PC-3 (cell line): ENCODE data around the gene KAT2A.

Experiments
- EZH2 ChIP-seq: fragments of 300-600 bp; sonication (generic); IDR thresholded peaks from one replicate; pipeline ENCODE4 v1.6.1; 2017; ENCODE audit warnings: antibody characterized with exemption, mild to moderate bottlenecking, low read length; ENCODE audit not compliant: unreplicated experiment
- EZH2phosphoT487 ChIP-seq: fragments of 300-600 bp; sonication (generic); IDR thresholded peaks from 2 replicates; pipeline ENCODE4 v1.6.1; 2018; ENCODE audit warnings: mild to moderate bottlenecking, antibody characterized with exemption, low read length, borderline replicate concordance
- TF ChIP-seq, protein P1 (sequence below): fragments of 300-600 bp; sonication (generic); conservative IDR thresholded peaks from 2 replicates; pipeline ENCODE4 v1.5.1; 2017; ENCODE audit warnings: antibody characterized with exemption, low read depth, mild to moderate bottlenecking, low read length

DNA sequence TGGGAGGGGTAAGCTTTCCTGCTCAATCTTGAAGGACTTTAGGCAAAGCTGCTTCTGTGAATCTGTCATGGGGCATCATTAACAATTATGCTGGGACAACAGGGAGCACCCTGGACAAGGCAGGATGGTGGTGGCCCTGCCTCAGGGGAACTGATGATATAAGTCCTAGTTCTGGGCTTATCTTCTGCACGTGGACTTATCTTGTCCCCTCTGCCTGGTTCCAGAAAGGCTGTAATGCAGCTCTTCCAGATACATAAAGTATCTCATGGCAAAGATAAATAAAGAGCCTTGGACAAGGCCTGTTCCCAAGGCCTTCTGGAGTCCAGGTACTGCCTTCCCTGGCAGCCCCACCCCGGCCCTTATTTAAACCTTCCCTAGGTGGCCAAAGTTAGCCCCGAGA is 16.9 kb downstream of the KAT2A start:
- TF ChIP-seq, protein P1, sequence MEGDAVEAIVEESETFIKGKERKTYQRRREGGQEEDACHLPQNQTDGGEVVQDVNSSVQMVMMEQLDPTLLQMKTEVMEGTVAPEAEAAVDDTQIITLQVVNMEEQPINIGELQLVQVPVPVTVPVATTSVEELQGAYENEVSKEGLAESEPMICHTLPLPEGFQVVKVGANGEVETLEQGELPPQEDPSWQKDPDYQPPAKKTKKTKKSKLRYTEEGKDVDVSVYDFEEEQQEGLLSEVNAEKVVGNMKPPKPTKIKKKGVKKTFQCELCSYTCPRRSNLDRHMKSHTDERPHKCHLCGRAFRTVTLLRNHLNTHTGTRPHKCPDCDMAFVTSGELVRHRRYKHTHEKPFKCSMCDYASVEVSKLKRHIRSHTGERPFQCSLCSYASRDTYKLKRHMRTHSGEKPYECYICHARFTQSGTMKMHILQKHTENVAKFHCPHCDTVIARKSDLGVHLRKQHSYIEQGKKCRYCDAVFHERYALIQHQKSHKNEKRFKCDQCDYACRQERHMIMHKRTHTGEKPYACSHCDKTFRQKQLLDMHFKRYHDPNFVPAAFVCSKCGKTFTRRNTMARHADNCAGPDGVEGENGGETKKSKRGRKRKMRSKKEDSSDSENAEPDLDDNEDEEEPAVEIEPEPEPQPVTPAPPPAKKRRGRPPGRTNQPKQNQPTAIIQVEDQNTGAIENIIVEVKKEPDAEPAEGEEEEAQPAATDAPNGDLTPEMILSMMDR = no peak
- TF ChIP-seq EZH2 (no peak), EZH2phosphoT487 (no peak)
